HFFc6 (cell line): ENCODE results near the gene SPACA7. TPM values are rescaled to one million over a fixed set of nuclear protein-coding genes. Genes with fewer than 3 reads are reported as not detected.

ENCODE experiments used
- DNase-seq: peaks from one replicate; pipeline ENCODE4 v3.0.0-alpha.2; 2018
- H3K27ac Mint-ChIP-seq: 2 replicates; pipeline ENCODE4 v1.8.0; 2020; ENCODE audit warnings: mild to moderate bottlenecking, mixed read lengths
- H3K27me3 Mint-ChIP-seq: 2 replicates; pipeline ENCODE4 v1.8.0; 2021; ENCODE audit warnings: mild to moderate bottlenecking, moderate library complexity, mixed read lengths; ENCODE audit not compliant: insufficient read depth
- H3K36me3 Mint-ChIP-seq: 2 replicates; pipeline ENCODE4 v1.8.0; 2021; ENCODE audit warnings: low read depth, mixed read lengths
- H3K4me1 Mint-ChIP-seq: 2 replicates; pipeline ENCODE4 v1.8.0; 2020; ENCODE audit warnings: low read depth, mixed read lengths
- H3K4me3 Mint-ChIP-seq: 2 replicates; pipeline ENCODE4 v1.8.0; 2020; ENCODE audit warnings: mild to moderate bottlenecking, moderate library complexity, mixed read lengths
- H3K9me3 Mint-ChIP-seq: 2 replicates; pipeline ENCODE4 v1.8.0; 2020; ENCODE audit warnings: mild to moderate bottlenecking, mixed read lengths
- CTCF ChIP-seq: fragments of 200-600 bp; sonication (generic); IDR thresholded peaks from 2 replicates; pipeline ENCODE4 v1.5.0; 2021; ENCODE audit warnings: antibody characterized with exemption, mild to moderate bottlenecking
- total RNA-seq, 6 experiments: library from RNA; stranded (reverse); fragmentation: NEBNext Ultra II Directional; extraction: Animal tissue kit (Norgen Biotek cat#: 25700); gene quantifications; 2 replicates in 1 of 6; 3 replicates in 5 of 6; pipeline ENCODE4 v1.2.3, GENCODE V29; 2021

SPACA7 gene
- total RNA-seq, 6 experiments from 2014 or later, result not detected

DNA sequence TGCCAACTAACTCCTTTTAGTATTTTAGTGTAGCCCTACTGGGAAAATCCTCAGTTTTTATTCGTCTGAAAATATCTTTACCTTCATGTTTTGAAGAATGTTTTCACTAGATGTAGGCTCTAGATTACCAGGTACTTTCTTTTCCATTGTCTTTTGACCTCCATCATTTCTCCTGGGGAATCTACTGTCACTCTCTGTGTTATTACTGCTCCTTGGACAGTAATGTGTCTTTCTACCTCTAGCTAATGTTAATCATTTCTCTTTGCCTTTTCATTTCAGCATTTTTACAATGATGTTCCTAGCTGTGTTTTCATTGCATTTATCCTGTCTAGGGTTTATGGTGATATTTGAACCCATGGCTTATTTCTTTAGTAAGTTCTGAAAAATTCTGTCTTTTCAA lies 61.9 kb downstream of the SPACA7 start:
- H3K4me3 Mint-ChIP-seq, result no peak overlapping the region
- no peak overlapping the region for H3K27ac Mint-ChIP-seq
- peaks cover 14% of the 10 kb centered on the region for H3K27me3 Mint-ChIP-seq
- no peak for DNase-seq
- H3K36me3 Mint-ChIP-seq, result peaks cover 6% of the 10 kb centered on the region; the same call in 1 of the 2 replicates
- H3K4me1 Mint-ChIP-seq, result no peaks in the 10 kb centered on the region
- no peak for TF ChIP-seq CTCF
- H3K9me3 Mint-ChIP-seq, result peaks cover 20% of the 10 kb centered on the region

- no peak for DNase-seq
- Mint-ChIP-seq H3K36me3 (peaks cover 6% of the 10 kb centered on the region; the same call in 1 of the 2 replicates), H3K27ac (no peak overlapping the region), H3K27me3 (peaks cover 19% of the 10 kb centered on the region), H3K9me3 (peaks cover 20% of the 10 kb centered on the region), H3K4me3 (no peak overlapping the region), H3K4me1 (no peaks in the 10 kb centered on the region)
- no peak for TF ChIP-seq CTCF
Observed at GRCh38 chr13:112438515-112438914, 62.4 kb downstream of the SPACA7 start.

DNA sequence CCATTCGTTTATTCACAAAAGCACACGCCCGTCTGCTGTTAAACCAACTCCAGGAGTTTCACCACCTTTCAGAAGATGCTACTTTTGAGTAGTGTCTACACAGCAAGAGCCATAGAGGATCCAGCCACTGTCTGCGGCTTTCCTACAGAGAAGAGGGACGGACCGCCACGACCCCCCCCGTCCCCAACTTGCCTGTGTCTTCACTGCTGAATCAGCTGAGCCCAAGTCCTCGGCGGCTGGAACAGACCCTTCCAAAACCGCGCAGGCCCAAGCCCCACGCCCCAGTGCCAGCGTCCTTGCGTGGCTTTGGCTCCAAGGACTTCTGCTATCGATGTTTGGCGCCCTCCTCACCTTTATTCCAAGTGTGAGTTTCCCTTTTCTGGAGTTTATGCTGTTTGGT lies 65.1 kb downstream of the SPACA7 start:
- Mint-ChIP-seq H3K4me1 (no peaks in the 10 kb centered on the region), H3K9me3 (peaks cover 8% of the 10 kb centered on the region), H3K4me3 (no peak overlapping the region), H3K27me3 (peaks cover 24% of the 10 kb centered on the region), H3K36me3 (peaks cover 6% of the 10 kb centered on the region; the same call in 1 of the 2 replicates), H3K27ac (no peak overlapping the region)
- no peak for TF ChIP-seq CTCF
- DNase-seq, result no peak

GRCh38 chr13:112441779-112442310 lies 65.7 kb downstream of the SPACA7 start:
- no peak for TF ChIP-seq CTCF
- Mint-ChIP-seq H3K4me1 (no peaks in the 10 kb centered on the region), H3K27ac (no peak overlapping the region), H3K4me3 (no peak overlapping the region), H3K36me3 (peaks cover 6% of the 10 kb centered on the region; the same call in 1 of the 2 replicates), H3K9me3 (peaks cover 8% of the 10 kb centered on the region), H3K27me3 (peaks cover 24% of the 10 kb centered on the region)
- DNase-seq, result no peak

DNA sequence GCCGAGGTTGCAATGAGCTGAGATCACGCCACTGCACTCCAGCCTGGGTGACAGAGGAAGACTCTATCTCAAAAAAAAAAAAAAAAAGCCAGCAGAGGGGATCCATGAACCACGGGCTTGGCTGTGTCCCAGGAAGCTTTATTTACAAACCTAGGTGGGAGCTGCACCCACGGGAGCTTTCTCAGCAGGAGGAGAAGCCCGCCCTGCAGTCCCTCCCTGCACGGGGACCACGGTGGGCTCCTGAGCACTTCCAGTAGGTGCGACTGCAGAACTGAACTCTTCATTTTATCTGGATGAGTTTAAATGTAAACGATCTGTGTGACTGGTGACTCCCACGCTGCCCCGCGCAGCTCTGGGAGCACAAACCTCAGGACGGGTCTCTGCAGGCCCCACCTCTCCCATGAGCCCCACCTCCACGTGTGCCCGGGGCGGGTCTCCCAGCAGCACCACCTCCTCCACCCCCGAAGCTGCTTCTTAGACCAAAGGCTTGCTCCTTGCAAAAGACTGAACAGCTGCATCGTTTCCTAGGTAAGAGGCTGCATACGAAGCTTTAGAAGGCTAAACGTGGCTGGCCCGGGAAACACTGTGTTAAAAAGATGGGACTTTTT lies 66.4 kb downstream of the SPACA7 start:
- DNase-seq, result no peak
- H3K36me3 Mint-ChIP-seq, result peaks cover 6% of the 10 kb centered on the region; the same call in 1 of the 2 replicates
- H3K4me1 Mint-ChIP-seq, result no peaks in the 10 kb centered on the region
- H3K4me3 Mint-ChIP-seq, result no peak overlapping the region
- TF ChIP-seq CTCF, result no peak
- H3K27me3 Mint-ChIP-seq, result peaks cover 31% of the 10 kb centered on the region
- no peak overlapping the region for H3K27ac Mint-ChIP-seq
- H3K9me3 Mint-ChIP-seq, result peaks cover 8% of the 10 kb centered on the region
